HG03139 (cell line): ENCODE results near the gene IFNK.
"Not testable (repeated sequence)": the region's sequence is repeated elsewhere in the genome, so short reads cannot be mapped to it uniquely, and the experiment has no call there.

Experiments used
- ATAC-seq: cut with Tn5 transposase; IDR thresholded peaks from one replicate; pipeline ENCODE4 v1.9.1; 2021; ENCODE audit not compliant: unreplicated experiment

IFNK gene, protein sequence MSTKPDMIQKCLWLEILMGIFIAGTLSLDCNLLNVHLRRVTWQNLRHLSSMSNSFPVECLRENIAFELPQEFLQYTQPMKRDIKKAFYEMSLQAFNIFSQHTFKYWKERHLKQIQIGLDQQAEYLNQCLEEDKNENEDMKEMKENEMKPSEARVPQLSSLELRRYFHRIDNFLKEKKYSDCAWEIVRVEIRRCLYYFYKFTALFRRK

GRCh38 chr9:27524236-27524635 lies at the start of gene IFNK:
TSS of gene IFNK (plus strand) at chr9:27524290. CDS start at chr9:27524337, 47 bp downstream.
- ATAC-seq = no peak

DNA sequence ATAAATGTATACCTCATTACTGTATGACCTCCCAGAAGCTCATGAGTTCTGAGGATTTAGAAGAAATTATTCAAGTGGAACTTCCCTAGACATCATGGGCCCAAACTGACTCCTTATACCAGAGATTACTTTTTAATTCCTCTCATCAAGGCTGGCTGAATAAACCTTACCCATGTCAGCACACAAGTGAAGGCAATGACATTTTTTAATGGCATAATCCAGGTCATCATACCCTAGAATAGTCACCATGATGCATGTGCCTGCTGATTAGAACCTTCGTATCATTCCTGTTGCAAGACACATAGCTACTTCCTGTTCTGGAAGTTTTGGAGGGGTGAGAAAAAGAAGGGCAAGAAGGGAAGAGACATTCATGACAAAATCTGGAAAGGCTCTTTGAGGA lies 49.8 kb upstream of the IFNK start:
- ATAC-seq = no peak

GRCh38 chr9:27475057-27475595 lies 49.0 kb upstream of the IFNK start:
- ATAC-seq = no peak

DNA sequence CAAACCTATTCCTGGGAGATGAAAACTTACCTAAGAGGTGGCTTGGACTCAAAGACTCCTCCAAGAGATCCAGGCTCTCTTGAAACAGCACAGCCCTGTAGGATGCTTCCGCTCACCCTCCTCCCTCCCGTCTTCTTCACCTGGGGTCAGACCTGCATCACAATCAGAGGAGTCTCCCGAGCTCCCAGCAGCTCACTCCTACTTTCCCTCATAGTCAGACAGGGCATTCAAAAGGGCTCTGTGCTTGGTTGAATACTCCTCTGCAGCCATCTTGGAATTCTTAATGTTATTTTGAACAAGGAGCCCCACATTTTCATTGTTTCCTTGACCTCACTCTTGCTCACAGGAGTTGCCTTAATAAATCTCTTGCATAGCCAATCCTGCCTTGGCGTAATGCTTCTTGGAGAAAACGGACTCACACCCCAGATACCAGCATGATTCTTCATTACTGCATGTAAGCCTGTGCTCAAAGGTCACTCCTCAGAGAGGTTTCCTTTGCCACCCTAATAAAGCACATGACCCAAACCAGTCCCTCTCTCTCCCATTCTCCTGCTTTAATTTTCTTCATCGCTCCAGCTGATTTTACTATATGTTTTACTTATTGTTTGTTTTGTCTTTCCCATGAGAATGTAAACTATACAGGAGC lies 47.1 kb upstream of the IFNK start:
- ATAC-seq = no peak

DNA sequence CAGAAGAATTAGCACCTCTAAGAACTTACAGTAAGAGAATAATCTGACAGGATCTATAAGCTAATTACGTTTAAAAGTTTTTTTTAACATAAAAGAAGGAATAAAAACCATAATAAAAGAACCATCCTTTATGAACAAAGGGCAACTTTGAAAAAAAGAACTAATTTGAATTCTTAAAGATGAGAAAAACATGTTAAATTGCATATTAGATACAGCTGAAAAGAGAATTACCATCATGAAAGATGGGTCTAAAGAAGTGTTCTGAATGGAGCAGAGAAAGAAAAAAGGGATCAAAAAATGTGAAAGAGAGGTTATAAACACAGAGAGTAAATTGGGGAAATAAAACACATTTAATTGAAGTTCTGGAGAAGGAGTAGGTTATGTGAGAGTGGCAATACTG lies 45.8 kb upstream of the IFNK start:
- no peak for ATAC-seq

DNA sequence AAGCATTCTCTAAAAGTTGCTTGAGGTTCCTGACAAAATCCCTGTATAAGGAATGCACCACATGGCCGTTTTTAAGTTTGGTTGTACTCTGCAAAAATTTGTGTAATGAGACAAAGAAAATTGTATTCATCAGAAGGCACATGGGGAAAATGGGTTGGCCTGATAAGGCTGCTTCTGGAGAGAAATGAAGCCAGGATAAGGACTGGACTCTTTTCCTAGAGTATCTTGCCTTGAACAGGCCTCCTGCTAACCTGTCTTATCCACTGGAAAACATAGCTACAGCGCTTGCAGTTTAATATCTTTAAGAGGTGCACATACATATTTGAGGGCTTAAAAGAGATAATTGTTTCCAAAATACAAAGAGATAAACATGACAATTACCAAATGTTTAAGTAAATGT lies 41.4 kb upstream of the IFNK start:
- no peak for ATAC-seq

GRCh38 chr9:27483576-27483975 lies 40.5 kb upstream of the IFNK start:
- no peak for ATAC-seq

DNA sequence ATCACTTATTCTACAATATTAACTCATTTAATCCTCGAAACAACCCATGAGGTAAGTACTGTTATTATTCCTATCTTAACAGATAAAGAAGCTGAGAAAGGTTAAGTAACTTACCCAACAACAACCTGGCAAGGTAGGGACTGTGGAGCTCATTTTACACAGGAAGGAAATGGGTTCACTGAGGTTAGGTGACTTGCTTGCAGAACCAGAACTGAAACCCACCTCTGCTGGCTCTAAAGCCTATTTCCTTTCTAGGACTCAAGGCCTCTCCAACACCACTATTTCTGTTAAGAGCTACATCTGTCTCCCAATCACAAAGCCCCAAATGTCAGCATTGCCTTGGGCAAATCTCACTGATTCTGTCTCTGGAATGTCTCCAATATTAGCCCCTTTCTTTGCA lies 38.9 kb upstream of the IFNK start:
- ATAC-seq = peak; percentile 69

DNA sequence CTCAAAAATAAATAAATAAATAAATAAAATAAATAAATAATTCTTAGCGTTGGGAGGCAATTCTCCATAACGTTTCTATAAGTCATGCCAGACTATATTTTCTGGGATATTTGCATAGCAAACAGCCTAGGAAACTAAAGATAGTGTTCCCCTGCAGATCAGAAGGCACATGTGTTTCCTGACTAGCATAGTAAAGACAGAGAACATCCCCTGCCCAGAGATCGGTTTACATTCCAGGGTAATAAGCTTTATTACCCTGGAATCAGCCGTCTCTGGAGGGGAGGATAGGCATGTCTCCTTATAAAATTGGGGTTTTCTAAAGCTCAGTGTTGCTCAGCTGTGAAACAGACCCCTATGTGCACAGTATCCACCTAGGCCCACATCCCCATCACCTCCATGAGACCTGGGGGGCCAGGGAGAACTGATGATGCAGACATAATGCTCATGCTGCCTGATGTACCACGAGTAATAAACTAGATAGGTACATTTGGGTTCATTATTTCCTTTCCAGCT lies 36.9 kb upstream of the IFNK start:
- ATAC-seq = no peak

GRCh38 chr9:27487927-27488326 lies 36.2 kb upstream of the IFNK start:
- ATAC-seq = no peak

GRCh38 chr9:27489087-27489876 lies 34.8 kb upstream of the IFNK start:
- ATAC-seq = peak; percentile 67

DNA sequence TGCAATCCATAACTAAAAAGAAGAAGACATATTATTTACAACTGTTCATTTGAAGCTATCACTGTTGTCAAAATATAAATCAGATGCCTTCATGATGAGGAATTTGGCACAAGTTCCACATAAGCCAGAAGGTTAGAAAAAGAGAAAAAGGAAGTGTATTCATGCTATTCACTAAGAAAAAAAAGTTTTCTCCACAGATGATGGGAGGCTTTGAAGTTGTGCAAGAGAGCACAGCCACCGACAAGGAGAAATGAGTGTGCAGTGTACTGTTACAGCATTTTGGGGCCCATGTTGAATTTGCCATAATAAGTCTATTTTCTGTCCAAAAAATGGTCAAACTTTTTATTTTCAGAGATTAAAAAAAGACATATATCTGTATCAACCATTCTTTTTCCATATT lies 32.9 kb upstream of the IFNK start:
- no peak for ATAC-seq

DNA sequence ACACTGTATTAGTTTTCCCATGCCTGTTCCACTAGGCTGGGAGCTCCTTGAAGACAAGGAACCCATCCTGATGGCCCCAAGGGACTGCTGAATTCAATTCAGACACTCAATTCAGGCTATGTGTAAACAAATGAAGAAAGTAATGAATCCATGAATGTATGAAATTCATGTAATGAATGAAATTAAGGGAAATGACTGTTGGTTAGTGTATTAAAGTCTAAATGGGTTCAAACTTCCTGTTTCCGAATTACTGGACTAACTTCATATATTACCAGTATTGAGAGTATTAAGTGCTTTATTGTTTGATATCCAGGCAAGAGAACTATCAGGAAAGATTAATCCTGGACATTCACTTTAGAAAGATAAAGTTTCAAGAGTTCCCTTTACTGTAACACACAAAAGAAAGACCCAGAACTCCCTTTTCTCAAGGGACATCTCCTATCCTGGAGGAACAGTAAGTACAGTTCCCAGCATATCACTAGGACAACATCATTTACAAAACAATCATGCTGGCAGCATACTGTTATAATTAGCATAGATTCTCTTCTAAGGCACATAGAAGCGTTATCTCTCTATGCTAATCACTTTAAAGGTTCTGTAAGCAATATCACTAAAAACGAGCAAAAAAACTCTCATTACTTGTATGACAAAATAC lies 28.5 kb upstream of the IFNK start:
- no peak for ATAC-seq

GRCh38 chr9:27496135-27496504 lies 28.0 kb upstream of the IFNK start:
- ATAC-seq = no peak

DNA sequence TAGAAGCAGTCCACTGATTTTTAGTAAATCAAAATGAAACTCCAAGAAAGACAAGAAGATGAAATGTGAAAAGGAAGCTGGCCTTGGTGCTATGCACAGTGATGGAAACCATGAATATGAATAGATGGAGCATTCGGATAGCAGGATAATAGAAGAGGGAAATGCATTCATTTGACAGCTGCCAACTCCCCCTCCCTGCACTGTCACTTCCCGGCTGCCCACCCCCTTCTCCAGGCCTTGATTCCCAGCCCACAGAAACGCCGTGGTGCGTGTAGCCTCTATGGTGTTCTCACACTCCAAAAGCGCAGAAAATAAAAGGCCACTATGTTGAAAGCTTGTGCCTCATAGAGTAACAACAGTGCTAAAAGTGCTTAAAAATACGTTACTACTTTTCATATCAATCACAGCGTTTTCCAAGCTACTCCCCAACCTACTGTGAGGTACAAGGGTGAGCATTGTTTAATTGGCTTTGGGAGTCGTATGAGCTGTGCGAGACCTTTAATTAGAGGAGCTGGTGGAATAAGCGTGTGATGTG lies 26.1 kb upstream of the IFNK start:
- ATAC-seq = no peak

- no peak for ATAC-seq
These were observed 24.6 kb upstream of the IFNK start for GRCh38 chr9:27499451-27499850.

- not testable (repeated sequence) for ATAC-seq
These were observed 23.2 kb upstream of the IFNK start for GRCh38 chr9:27500902-27501301.

DNA sequence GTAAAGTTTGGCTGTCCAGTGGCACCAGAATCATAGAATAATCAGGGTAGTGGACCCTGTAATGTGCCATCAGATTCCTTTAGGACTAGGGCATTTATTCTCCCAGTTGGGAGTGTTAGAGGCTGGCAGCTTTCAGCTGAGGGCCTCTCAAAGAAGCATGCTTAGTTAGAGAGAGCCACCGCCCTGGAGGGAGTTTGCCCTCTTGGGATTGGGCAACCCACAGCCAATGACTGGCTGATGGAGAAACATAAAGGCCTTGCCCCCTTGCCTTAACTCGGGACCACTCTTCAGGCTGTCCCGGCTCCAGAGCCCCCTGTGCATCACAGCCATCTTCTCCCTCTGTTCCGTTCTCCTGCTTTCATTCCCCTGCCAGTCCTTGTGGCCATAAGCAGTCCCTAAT lies 20.5 kb upstream of the IFNK start:
- no peak for ATAC-seq

GRCh38 chr9:27504259-27504658 lies 19.8 kb upstream of the IFNK start:
- ATAC-seq = no peak

DNA sequence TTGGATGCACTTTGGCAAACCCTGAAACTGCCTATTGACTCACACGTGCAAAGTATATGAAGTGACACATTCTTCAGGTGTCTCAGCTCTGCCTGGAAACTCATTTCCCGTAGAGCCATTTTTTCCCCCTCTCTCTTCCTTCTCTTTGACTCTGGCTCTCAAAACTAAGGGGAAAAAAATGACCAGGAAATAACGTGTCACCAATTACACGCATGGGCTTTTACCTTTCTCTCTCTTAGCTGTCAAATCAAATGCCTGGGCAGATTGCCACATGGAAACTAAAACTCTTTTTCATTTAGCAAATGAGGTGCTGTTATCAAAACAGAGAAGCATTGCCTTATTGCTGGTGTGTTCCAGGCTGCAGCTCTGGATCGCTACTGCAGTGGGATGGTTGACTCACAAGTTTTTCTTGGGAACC lies 18.3 kb upstream of the IFNK start:
- no peak for ATAC-seq

GRCh38 chr9:27506981-27507380 lies 17.1 kb upstream of the IFNK start:
- no peak for ATAC-seq
